Kidney capillary endothelial cell (primary cell): ENCODE measurements around the gene PKM.
A peak's percentile ranks its signal among the peaks of the same experiment; 100 is the strongest.

Experiments
- DNase-seq: peaks from one replicate; pipeline ENCODE4 v3.0.0-alpha.2; 2018; ENCODE audit warnings: low spot score

Gene PKM

GRCh38 chr15:72155635-72156616, 75.1 kb downstream of the PKM start:
- peak; percentile 77 for DNase-seq

- peak; percentile 30 for DNase-seq
Observed at GRCh38 chr15:72155003-72155621, 75.9 kb downstream of the PKM start.

- DNase-seq = no peak
Observed at GRCh38 chr15:72154316-72154715, 76.7 kb downstream of the PKM start.

DNA sequence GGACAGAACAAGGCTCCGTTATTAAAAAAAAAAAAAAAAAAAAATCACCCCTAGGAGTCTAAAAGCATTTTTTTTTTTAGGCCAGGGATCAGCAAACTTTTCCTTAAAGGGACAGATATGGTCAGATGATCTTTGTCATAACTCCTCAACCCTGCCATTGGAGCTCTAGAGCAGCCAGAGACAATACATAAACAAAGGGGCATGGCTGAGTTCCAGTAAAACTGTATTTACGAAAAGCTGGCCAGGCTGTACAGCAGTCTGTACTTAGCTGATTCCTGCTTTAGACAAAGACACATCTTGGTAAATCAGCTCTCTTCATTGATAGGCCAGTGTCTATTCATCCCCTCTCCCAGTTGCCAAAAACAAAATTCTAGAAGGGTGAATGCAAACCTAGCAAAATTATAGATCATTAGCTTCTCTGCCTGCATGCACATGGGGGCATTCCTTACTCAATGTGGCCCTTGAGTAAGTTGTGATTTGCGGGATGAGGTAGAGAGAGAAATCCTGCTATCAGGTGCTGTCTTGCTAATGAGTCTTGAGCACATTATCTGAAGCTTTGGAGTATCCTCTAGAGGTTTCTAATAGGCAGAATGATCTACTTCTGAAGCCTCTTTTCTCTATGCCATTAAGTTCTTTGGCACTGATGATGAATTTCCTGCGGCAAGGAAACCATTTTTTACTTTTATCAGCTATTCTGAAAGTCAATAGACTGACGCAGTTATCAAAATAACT, 77.6 kb downstream of the PKM start:
- no peak for DNase-seq
